HCT116 (cell line): ENCODE results near the gene LTBP1. TPM values are rescaled to one million over a fixed set of nuclear protein-coding genes. Genes with fewer than 3 reads are reported as not detected.

Experiments used
- ATAC-seq: fragments of 200-7000 bp; cut with Tn5 transposase; 2 replicates; pipeline ENCODE4 v1.9.1; 2020; ENCODE audit warnings: mild to moderate bottlenecking, moderate library complexity
- BruUV-seq: library from RNA; stranded (reverse); fragments of 400-500 nt; replicated peaks from 2 replicates; lab custom pipeline; 2021; lab: Mats Ljungman, UMichigan
- CTCF ChIA-PET: fragments of 300-600 bp; sonication (Branson Sonifier 250); formaldehyde crosslinking; loops from one replicate; lab custom pipeline; 2021; ENCODE audit warnings: antibody characterized with exemption; lab: Charles Lee
- POLR2A ChIA-PET: fragments of 300-600, 350-600 bp; sonication (Branson Sonifier 250); formaldehyde crosslinking; loops from one replicate; lab custom pipeline; 2021; ENCODE audit warnings: antibody characterized with exemption; lab: Charles Lee
- RAD21 ChIA-PET, 2 experiments: fragments of 300-600 bp; sonication (Branson Sonifier 250); formaldehyde crosslinking; loops; one replicate each; lab custom pipeline; 2023; ENCODE audit warnings: low total read pairs in 2 of 2; ENCODE audit not compliant: uncharacterized antibody in 2 of 2, unreplicated experiment in 2 of 2, low non-redundant PET in 1 of 2; lab: Charles Lee
- DNase-seq: peaks from one replicate; pipeline ENCODE4 v3.0.0-alpha.2; 2010; ENCODE audit warnings: low read depth, low spot score
- H2AFZ ChIP-seq: fragments of 200-600 bp; shearing (Covaris generic), sonication (generic); 2 replicates; pipeline ENCODE4 v1.6.1; 2017; ENCODE audit warnings: low read depth, mixed run types, mixed read lengths, antibody characterized with exemption, low read length; ENCODE audit not compliant: poor library complexity, severe bottlenecking
- H3K27ac ChIP-seq: 2 replicates; pipeline ENCODE4 v1.5.1; 2012; ENCODE audit warnings: low read depth, low read length
- H3K27me3 ChIP-seq: fragments of 200-600 bp; sonication (generic); 2 replicates; pipeline ENCODE4 v1.6.1; 2016; ENCODE audit warnings: mixed run types, low read length, mixed read lengths; ENCODE audit not compliant: insufficient read depth
- H3K36me3 ChIP-seq, 2 experiments: fragments of 200-500 bp in 1 of 2; fragments of 200-600 bp in 1 of 2; sonication (Bioruptor generic) in 1 of 2; sonication (generic) in 1 of 2; 2 replicates each; pipeline versions ENCODE4 v1.5.1 to v1.6.1; 2014 to 2016; ENCODE audit warnings: low read length in 2 of 2, inconsistent platforms in 1 of 2, mixed read lengths in 1 of 2, mixed run types in 1 of 2; ENCODE audit not compliant: insufficient read depth in 2 of 2, control insufficient read depth in 1 of 2
- H3K4me1 ChIP-seq, 2 experiments: fragments of 200-600 bp in 1 of 2; sonication (generic) in 1 of 2; 2 replicates each; pipeline versions ENCODE4 v1.5.1 to v1.6.1; 2012 to 2017; ENCODE audit warnings: low read length in 2 of 2, inconsistent platforms in 1 of 2, mild to moderate bottlenecking in 1 of 2, mixed read lengths in 1 of 2, mixed run types in 1 of 2, moderate library complexity in 1 of 2; ENCODE audit not compliant: insufficient read depth in 2 of 2, control insufficient read depth in 1 of 2
- H3K4me2 ChIP-seq: fragments of 200-600 bp; sonication (generic); 2 replicates; pipeline ENCODE4 v1.6.1; 2017; ENCODE audit warnings: mixed run types, low read length, mixed read lengths
- H3K4me3 ChIP-seq, 2 experiments: fragments of 200-600 bp in 1 of 2; sonication (generic) in 1 of 2; replicated peaks in 1 of 2; 2 replicates each; pipeline ENCODE4 v1.5.1; 2011 to 2016; ENCODE audit warnings: low read length in 2 of 2, control low read depth in 1 of 2, low read depth in 1 of 2, mild to moderate bottlenecking in 1 of 2, mixed read lengths in 1 of 2, mixed run types in 1 of 2
- H3K79me2 ChIP-seq: fragments of 200-600 bp; sonication (generic); 2 replicates; pipeline ENCODE4 v1.6.1; 2017; ENCODE audit warnings: mild to moderate bottlenecking, mixed run types, low read length, moderate library complexity, mixed read lengths; ENCODE audit not compliant: insufficient read depth
- H3K9ac ChIP-seq: fragments of 200-600 bp; sonication (generic); 2 replicates; pipeline ENCODE4 v1.6.1; 2016; ENCODE audit warnings: low read length, mixed read lengths
- H3K9me2 ChIP-seq: fragments of 200-600 bp; sonication (generic), shearing (Covaris generic); 2 replicates; pipeline ENCODE4 v1.6.1; 2017; ENCODE audit warnings: mixed run types, mild to moderate bottlenecking, moderate library complexity; ENCODE audit not compliant: insufficient read depth
- H3K9me3 ChIP-seq, 2 experiments: fragments of 200-500 bp in 1 of 2; fragments of 200-600 bp in 1 of 2; sonication (Bioruptor generic) in 1 of 2; sonication (generic) in 1 of 2; 2 replicates each; pipeline ENCODE4 v1.6.1; 2014 to 2017; ENCODE audit warnings: low read length in 2 of 2, mixed read lengths in 2 of 2, inconsistent platforms in 1 of 2, low read depth in 1 of 2, mild to moderate bottlenecking in 1 of 2, mixed run types in 1 of 2, moderate library complexity in 1 of 2; ENCODE audit not compliant: control insufficient read depth in 1 of 2, insufficient read depth in 1 of 2
- H4K20me1 ChIP-seq: fragments of 200-600 bp; sonication (generic), shearing (Covaris generic); 2 replicates; pipeline ENCODE4 v1.6.1; 2017; ENCODE audit warnings: mixed run types, mild to moderate bottlenecking, moderate library complexity; ENCODE audit not compliant: insufficient read depth
- ATF3 ChIP-seq: IDR thresholded peaks from 2 replicates; pipeline ENCODE4 v1.6.1; 2012
- CBX3 ChIP-seq: IDR thresholded peaks from 2 replicates; pipeline ENCODE4 v1.6.1; 2012; ENCODE audit warnings: low read depth
- CEBPB ChIP-seq: IDR thresholded peaks from 2 replicates; pipeline ENCODE4 v1.6.1; 2012; ENCODE audit warnings: low read depth
- EGR1 ChIP-seq: IDR thresholded peaks from 2 replicates; pipeline ENCODE4 v1.6.1; 2012; ENCODE audit warnings: low read depth
- EZH2 ChIP-seq: fragments of 200-600 bp; sonication (generic); IDR thresholded peaks from 2 replicates; pipeline ENCODE4 v1.6.1; 2017; ENCODE audit warnings: antibody characterized with exemption, mixed run types
- EZH2phosphoT487 ChIP-seq: fragments of 200-600 bp; IDR thresholded peaks from 2 replicates; pipeline ENCODE4 v1.6.1; 2018; ENCODE audit warnings: antibody characterized with exemption, borderline replicate concordance
- FOSL1 ChIP-seq: IDR thresholded peaks from 2 replicates; pipeline ENCODE4 v1.6.1; 2012; ENCODE audit warnings: low read depth
- JUND ChIP-seq: IDR thresholded peaks from 2 replicates; pipeline ENCODE4 v1.6.1; 2012
- POLR2A ChIP-seq: IDR thresholded peaks from 2 replicates; pipeline ENCODE4 v1.7.0; 2011; ENCODE audit warnings: borderline replicate concordance; ENCODE audit not compliant: insufficient read depth, insufficient read length; ENCODE audit errors: extremely low read depth
- POLR2AphosphoS5 ChIP-seq: IDR thresholded peaks from 2 replicates; pipeline ENCODE4 v1.6.1; 2011; ENCODE audit warnings: mild to moderate bottlenecking, low read depth, low read length, moderate library complexity
- RAD21 ChIP-seq: IDR thresholded peaks from 2 replicates; pipeline ENCODE4 v1.6.1; 2012; ENCODE audit warnings: low read depth, mild to moderate bottlenecking
- REST ChIP-seq: IDR thresholded peaks from 2 replicates; pipeline ENCODE4 v1.6.1; 2012; ENCODE audit warnings: low read depth
- SP1 ChIP-seq: IDR thresholded peaks from 2 replicates; pipeline ENCODE4 v1.6.1; 2012; ENCODE audit warnings: low read depth
- SRF ChIP-seq: IDR thresholded peaks from 2 replicates; pipeline ENCODE4 v1.6.1; 2012; ENCODE audit warnings: low read depth
- TCF7L2 ChIP-seq: IDR thresholded peaks from 2 replicates; pipeline ENCODE4 v1.7.0; 2011; ENCODE audit warnings: borderline replicate concordance, inconsistent platforms; ENCODE audit not compliant: insufficient read depth, insufficient read length; ENCODE audit errors: extremely low read depth
- YY1 ChIP-seq: IDR thresholded peaks from 2 replicates; pipeline ENCODE4 v1.6.1; 2011; ENCODE audit warnings: low read length, low read depth, moderate library complexity, mild to moderate bottlenecking; ENCODE audit not compliant: insufficient replicate concordance; ENCODE audit errors: extremely low read depth
- ZFX ChIP-seq: fragments of 450-650 bp; IDR thresholded peaks from 2 replicates; pipeline ENCODE4 v1.6.1; 2017
- intact Hi-C: fragments of 100-400 bp; cut with micrococcal nuclease; formaldehyde crosslinking; loops from 2 replicates; pipeline ENCODE4 v1.10.0; 2022
- total RNA-seq: library from RNA; stranded (reverse); gene quantifications from one replicate; pipeline ENCODE4 v1.2.1, GENCODE V29; 2021; ENCODE audit not compliant: unreplicated experiment
- TF ChIP-seq, protein P1 (sequence below): IDR thresholded peaks from 2 replicates; pipeline ENCODE4 v1.6.1; 2012
- TF ChIP-seq, protein P2 (sequence below): IDR thresholded peaks from 2 replicates; pipeline ENCODE4 v1.6.1; 2011; ENCODE audit warnings: mild to moderate bottlenecking, low read length, moderate library complexity; ENCODE audit not compliant: insufficient replicate concordance; ENCODE audit errors: extremely low read depth
- TF ChIP-seq, protein P3 (sequence below), 3 experiments: fragments of 200-600 bp in 1 of 3; sonication (generic) in 1 of 3; IDR thresholded peaks in 2 of 3; conservative IDR thresholded peaks in 1 of 3; 2 replicates each; pipeline ENCODE4 v1.5.1; 2012 to 2017; ENCODE audit warnings: low read depth in 2 of 3, low read length in 2 of 3, antibody characterized with exemption in 1 of 3, borderline replicate concordance in 1 of 3, control low read depth in 1 of 3, mild to moderate bottlenecking in 1 of 3, mixed read lengths in 1 of 3, mixed run types in 1 of 3, moderate library complexity in 1 of 3; ENCODE audit not compliant: insufficient read depth in 1 of 3

LTBP1 gene
- total RNA-seq, 1 experiment from 2014 or later: 5.1 TPM

GRCh38 chr2:33020883-33021282 is 74.1 kb downstream of the LTBP1 start:
- no peaks in the 10 kb centered on the region for H3K9me3 ChIP-seq
- H4K20me1 ChIP-seq: no peaks in the 10 kb centered on the region
- no peak overlapping the region for H3K27ac ChIP-seq
- no peaks in the 10 kb centered on the region for H3K27me3 ChIP-seq
- CTCF ChIA-PET: interaction anchor here (1.5 to 4.2 kb wide), 2 partner anchors 13 to 359 kb away, joined by 3 to 16 read pairs; no protein-coding TSS in a partner anchor
- no peaks in the 10 kb centered on the region for H3K36me3 ChIP-seq
- no peak overlapping the region for H3K4me2 ChIP-seq
- POLR2A ChIA-PET: no interaction called here
- TF ChIP-seq YY1 (no peak), POLR2A (no peak), RAD21 (no peak), TCF7L2 (no peak), ZFX (no peak), JUND (no peak), CEBPB (no peak), EGR1 (no peak), FOSL1 (no peak), EZH2 (no peak), SP1 (no peak), POLR2AphosphoS5 (no peak), ATF3 (no peak), REST (no peak), SRF (no peak), EZH2phosphoT487 (no peak), CBX3 (no peak)
- TF ChIP-seq, protein P1, sequence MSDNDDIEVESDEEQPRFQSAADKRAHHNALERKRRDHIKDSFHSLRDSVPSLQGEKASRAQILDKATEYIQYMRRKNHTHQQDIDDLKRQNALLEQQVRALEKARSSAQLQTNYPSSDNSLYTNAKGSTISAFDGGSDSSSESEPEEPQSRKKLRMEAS: no peak
- TF ChIP-seq, protein P2, sequence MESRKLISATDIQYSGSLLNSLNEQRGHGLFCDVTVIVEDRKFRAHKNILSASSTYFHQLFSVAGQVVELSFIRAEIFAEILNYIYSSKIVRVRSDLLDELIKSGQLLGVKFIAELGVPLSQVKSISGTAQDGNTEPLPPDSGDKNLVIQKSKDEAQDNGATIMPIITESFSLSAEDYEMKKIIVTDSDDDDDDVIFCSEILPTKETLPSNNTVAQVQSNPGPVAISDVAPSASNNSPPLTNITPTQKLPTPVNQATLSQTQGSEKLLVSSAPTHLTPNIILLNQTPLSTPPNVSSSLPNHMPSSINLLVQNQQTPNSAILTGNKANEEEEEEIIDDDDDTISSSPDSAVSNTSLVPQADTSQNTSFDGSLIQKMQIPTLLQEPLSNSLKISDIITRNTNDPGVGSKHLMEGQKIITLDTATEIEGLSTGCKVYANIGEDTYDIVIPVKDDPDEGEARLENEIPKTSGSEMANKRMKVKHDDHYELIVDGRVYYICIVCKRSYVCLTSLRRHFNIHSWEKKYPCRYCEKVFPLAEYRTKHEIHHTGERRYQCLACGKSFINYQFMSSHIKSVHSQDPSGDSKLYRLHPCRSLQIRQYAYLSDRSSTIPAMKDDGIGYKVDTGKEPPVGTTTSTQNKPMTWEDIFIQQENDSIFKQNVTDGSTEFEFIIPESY: no peak
- TF ChIP-seq, protein P3, sequence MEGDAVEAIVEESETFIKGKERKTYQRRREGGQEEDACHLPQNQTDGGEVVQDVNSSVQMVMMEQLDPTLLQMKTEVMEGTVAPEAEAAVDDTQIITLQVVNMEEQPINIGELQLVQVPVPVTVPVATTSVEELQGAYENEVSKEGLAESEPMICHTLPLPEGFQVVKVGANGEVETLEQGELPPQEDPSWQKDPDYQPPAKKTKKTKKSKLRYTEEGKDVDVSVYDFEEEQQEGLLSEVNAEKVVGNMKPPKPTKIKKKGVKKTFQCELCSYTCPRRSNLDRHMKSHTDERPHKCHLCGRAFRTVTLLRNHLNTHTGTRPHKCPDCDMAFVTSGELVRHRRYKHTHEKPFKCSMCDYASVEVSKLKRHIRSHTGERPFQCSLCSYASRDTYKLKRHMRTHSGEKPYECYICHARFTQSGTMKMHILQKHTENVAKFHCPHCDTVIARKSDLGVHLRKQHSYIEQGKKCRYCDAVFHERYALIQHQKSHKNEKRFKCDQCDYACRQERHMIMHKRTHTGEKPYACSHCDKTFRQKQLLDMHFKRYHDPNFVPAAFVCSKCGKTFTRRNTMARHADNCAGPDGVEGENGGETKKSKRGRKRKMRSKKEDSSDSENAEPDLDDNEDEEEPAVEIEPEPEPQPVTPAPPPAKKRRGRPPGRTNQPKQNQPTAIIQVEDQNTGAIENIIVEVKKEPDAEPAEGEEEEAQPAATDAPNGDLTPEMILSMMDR (IDR thresholded peaks at IDR 0.05 in 2 of 3, conservative IDR thresholded peaks at IDR 0.05 in 1 of 3; ENCODE audit: borderline replicate concordance in 1 of 3, insufficient read depth in 1 of 3, low read depth in 2 of 3, low read length in 2 of 3): no peak
- TF ChIP-seq, all 23 proteins: peak for 0
- no TSS peak for BruUV-seq
- RAD21 ChIA-PET: no interaction called here
- Histone ChIP-seq H3K4me1 (peaks cover 5 to 19% of the 10 kb centered on the region in 2 experiments; a peak in 2 of 4 replicates), H2AFZ (no peak overlapping the region), H3K4me3 (no peak overlapping the region), H3K79me2 (no peaks in the 10 kb centered on the region), H3K9me2 (no peaks in the 10 kb centered on the region), H3K9ac (no peak overlapping the region)
- DNase-seq (no peak), ATAC-seq (no peak)
- intact Hi-C loops: no loop called here
